OCI-LY3 (cell line): ENCODE results near the gene CHN2.

Experiments
- H2AFZ ChIP-seq: fragments of 200-600, 300-600 bp; shearing (Covaris generic); 2 replicates; pipeline ENCODE4 v1.6.0; 2014; ENCODE audit warnings: antibody characterized with exemption, low read depth, low read length
- H3K27ac ChIP-seq: fragments of 200-600, 300-600 bp; sonication (generic); 2 replicates; pipeline ENCODE4 v1.5.1; 2014; ENCODE audit warnings: mild to moderate bottlenecking, low read length, moderate library complexity, mixed read lengths
- H3K27me3 ChIP-seq: fragments of 200-600, 300-600 bp; sonication (generic); 2 replicates; pipeline ENCODE4 v1.6.1; 2014; ENCODE audit warnings: low read depth, low read length, mixed read lengths
- H3K36me3 ChIP-seq: fragments of 200-600, 300-600 bp; sonication (generic); replicated peaks from 2 replicates; pipeline ENCODE3; 2014; ENCODE audit warnings: low read depth, low read length, mixed read lengths
- H3K4me1 ChIP-seq: fragments of 300-600, 200-600 bp; sonication (generic); 2 replicates; pipeline ENCODE4 v1.6.1; 2014; ENCODE audit warnings: low read length, mixed read lengths
- H3K4me2 ChIP-seq: fragments of 200-600, 300-600 bp; sonication (generic); 2 replicates; pipeline ENCODE4 v1.6.1; 2014; ENCODE audit warnings: low read length, mixed read lengths
- H3K4me3 ChIP-seq: fragments of 300-600, 200-600 bp; sonication (generic); 2 replicates; pipeline ENCODE4 v1.5.1; 2014; ENCODE audit warnings: antibody characterized with exemption, mild to moderate bottlenecking, low read length, moderate library complexity
- H3K79me2 ChIP-seq: fragments of 300-600, 200-600 bp; shearing (Covaris generic); 2 replicates; pipeline ENCODE4 v1.6.1; 2014; ENCODE audit warnings: mild to moderate bottlenecking, low read length, mixed read lengths
- H3K9ac ChIP-seq: fragments of 300-600, 200-600 bp; shearing (Covaris generic); 2 replicates; pipeline ENCODE4 v1.6.0; 2014; ENCODE audit warnings: mild to moderate bottlenecking, low read length, moderate library complexity
- H3K9me3 ChIP-seq: fragments of 200-600, 300-600 bp; shearing (Covaris generic); 2 replicates; pipeline ENCODE4 v1.6.1; 2014; ENCODE audit warnings: low read length, mixed read lengths; ENCODE audit not compliant: insufficient read depth
- H4K20me1 ChIP-seq: fragments of 200-600, 300-600 bp; sonication (generic); 2 replicates; pipeline ENCODE4 v1.6.1; 2016; ENCODE audit warnings: low read length, mixed read lengths; ENCODE audit not compliant: insufficient read depth
- CTCF ChIP-seq: fragments of 200-600, 300-600 bp; sonication (generic); IDR thresholded peaks from 2 replicates; pipeline ENCODE4 v1.5.1; 2014; ENCODE audit warnings: antibody characterized with exemption, low read length, low read depth
- EZH2phosphoT487 ChIP-seq: fragments of 200-600 bp; shearing (Covaris generic); IDR thresholded peaks from 2 replicates; pipeline ENCODE4 v1.6.1; 2018; ENCODE audit warnings: antibody characterized with exemption, mixed run types, low read depth

Gene CHN2

GRCh38 chr7:29276806-29277205 lies 82.2 kb downstream of the CHN2 start:
- Histone ChIP-seq H3K27ac (no peak overlapping the region; the same call in 1 of the 2 replicates), H3K27me3 (peaks cover 82% of the 10 kb centered on the region), H2AFZ (no peak overlapping the region), H3K4me1 (peaks cover 45% of the 10 kb centered on the region), H3K79me2 (no peaks in the 10 kb centered on the region), H3K9ac (no peak overlapping the region), H3K9me3 (no peaks in the 10 kb centered on the region), H3K4me3 (no peak overlapping the region), H3K36me3 (no peaks in the 10 kb centered on the region), H3K4me2 (peak overlapping the region; percentile 60), H4K20me1 (no peaks in the 10 kb centered on the region; the same call in 1 of the 2 replicates)
- no peak for TF ChIP-seq EZH2phosphoT487

- Histone ChIP-seq H3K36me3 (no peaks in the 10 kb centered on the region), H3K79me2 (no peaks in the 10 kb centered on the region), H3K9ac (no peak overlapping the region), H3K27me3 (peaks cover 79% of the 10 kb centered on the region), H3K9me3 (no peaks in the 10 kb centered on the region), H3K4me2 (peak overlapping the region; percentile 60), H3K4me1 (peaks cover 51% of the 10 kb centered on the region), H2AFZ (no peak overlapping the region), H4K20me1 (no peaks in the 10 kb centered on the region; the same call in 1 of the 2 replicates), H3K4me3 (peak overlapping the region; percentile 28; the same call in 1 of the 2 replicates), H3K27ac (peak overlapping the region; percentile 62; the same call in 1 of the 2 replicates)
- TF ChIP-seq CTCF (no peak), EZH2phosphoT487 (no peak)
These were observed 83.1 kb downstream of the CHN2 start for GRCh38 chr7:29277436-29278215.

GRCh38 chr7:29278337-29279069 lies 83.9 kb downstream of the CHN2 start:
- peaks cover 82% of the 10 kb centered on the region for H3K27me3 ChIP-seq
- peak overlapping the region; percentile 60 for H3K4me2 ChIP-seq
- H3K9ac ChIP-seq = no peak overlapping the region
- TF ChIP-seq CTCF (no peak), EZH2phosphoT487 (no peak)
- H3K36me3 ChIP-seq = no peaks in the 10 kb centered on the region
- no peaks in the 10 kb centered on the region for H3K9me3 ChIP-seq
- no peaks in the 10 kb centered on the region for H3K79me2 ChIP-seq
- H4K20me1 ChIP-seq = no peaks in the 10 kb centered on the region; the same call in 1 of the 2 replicates
- H3K4me3 ChIP-seq = peak overlapping the region; percentile 28
- H2AFZ ChIP-seq = no peak overlapping the region
- H3K27ac ChIP-seq = peak overlapping the region; percentile 62; the same call in 1 of the 2 replicates
- H3K4me1 ChIP-seq = peaks cover 58% of the 10 kb centered on the region

GRCh38 chr7:29281782-29282541 lies 87.4 kb downstream of the CHN2 start:
- no peak for TF ChIP-seq EZH2phosphoT487
- TF ChIP-seq CTCF = no peak
- no peak overlapping the region for H3K9ac ChIP-seq
- H3K27me3 ChIP-seq = peaks cover 76% of the 10 kb centered on the region
- no peaks in the 10 kb centered on the region for H4K20me1 ChIP-seq
- H2AFZ ChIP-seq = no peak overlapping the region
- no peaks in the 10 kb centered on the region for H3K9me3 ChIP-seq
- H3K36me3 ChIP-seq = no peaks in the 10 kb centered on the region
- peaks cover 68% of the 10 kb centered on the region for H3K4me1 ChIP-seq
- no peaks in the 10 kb centered on the region for H3K79me2 ChIP-seq
- H3K27ac ChIP-seq = no peak overlapping the region
- no peak overlapping the region for H3K4me3 ChIP-seq
- no peak overlapping the region for H3K4me2 ChIP-seq
